Upper lobe of left lung (tissue), 6 donors: Measurements from ENCODE around the gene RAB11FIP4. TPM values are rescaled to one million over a fixed set of nuclear protein-coding genes. Genes with fewer than 3 reads are reported as not detected.

Experiments
- ATAC-seq, 2 donors: fragments of 200-7000 bp; cut with Tn5 transposase; one replicate each; pipeline ENCODE4 v1.9.1; 2022; ENCODE audit warnings: mild to moderate bottlenecking in 2 of 2, moderate library complexity in 2 of 2; ENCODE audit not compliant: low FRiP score in 2 of 2
- DNase-seq, 2 donors: peaks; one replicate each; pipeline ENCODE4 v3.0.0-alpha.2; 2019 to 2020
- H3K27ac ChIP-seq, 4 donors: fragments of 200-600 bp; sonication (generic); one replicate each; pipeline ENCODE4 v1.5.1; 2016 to 2019
- H3K27me3 ChIP-seq, 4 donors: fragments of 200-600 bp; sonication (generic); one replicate each; pipeline ENCODE4 v1.5.1; 2017 to 2019
- H3K36me3 ChIP-seq, 4 donors: fragments of 200-600 bp; sonication (generic); one replicate each; pipeline ENCODE4 v1.5.1; 2016 to 2019
- H3K4me1 ChIP-seq, 4 donors: fragments of 200-600 bp; sonication (generic); one replicate each; pipeline ENCODE4 v1.5.1; 2018 to 2019
- H3K4me3 ChIP-seq, 4 donors: fragments of 200-600 bp; sonication (generic); one replicate each; pipeline ENCODE4 v1.5.1; 2017 to 2019; ENCODE audit warnings: mild to moderate bottlenecking in 2 of 4, moderate library complexity in 1 of 4
- H3K9me3 ChIP-seq, 4 donors: fragments of 200-600 bp; sonication (generic); one replicate each; pipeline ENCODE4 v1.5.1; 2018 to 2019
- EP300 ChIP-seq, 4 donors: sonication (generic); formaldehyde crosslinking; IDR thresholded peaks; one replicate each; pipeline ENCODE4 v1.5.1; 2017; ENCODE audit warnings: antibody characterized with exemption in 4 of 4, control low read depth in 2 of 4
- POLR2A ChIP-seq, 4 donors: fragments of 450-650 bp; IDR thresholded peaks; one replicate each; pipeline ENCODE4 v1.5.1; 2016 to 2017; ENCODE audit warnings: antibody characterized with exemption in 4 of 4, mild to moderate bottlenecking in 2 of 4
- POLR2AphosphoS5 ChIP-seq, 2 donors: sonication (generic); formaldehyde crosslinking; IDR thresholded peaks; one replicate each; pipeline ENCODE4 v1.5.1; 2017; ENCODE audit warnings: antibody characterized with exemption in 2 of 2
- WGBS, 2 donors: methylation state at CpG; one replicate each; pipeline ENCODE4 v1.1.5; 2017 to 2018; 5-methylcytosine and 5-hydroxymethylcytosine counted together
- total RNA-seq, 6 donors: library from RNA; depleted of rRNA in 4 of 6; stranded (reverse); fragments of >200 nt in 4 of 6; gene quantifications; one replicate each; pipeline versions ENCODE4 v1.1.0 to v1.2.1, GENCODE V29; 2016 to 2021
- TF ChIP-seq, protein P1 (sequence below), 6 experiments: fragments of 450-650 bp in 4 of 6; fragments of 200-600 bp in 2 of 6; sonication (generic) in 2 of 6; IDR thresholded peaks; one replicate each; pipeline ENCODE4 v1.5.1; 2016 to 2019; ENCODE audit warnings: antibody characterized with exemption in 6 of 6
- donor health status: DM: no; HTN: no; CAD: no; lungs with moderate emphysema.
- donor health status: DM: no; HTN: yes; CAD: no; lungs with severe emphysema.

RAB11FIP4 gene
- total RNA-seq, 6 donors from 2014 or later = 15.2 to 36.1 (median 23.3) TPM

DNA sequence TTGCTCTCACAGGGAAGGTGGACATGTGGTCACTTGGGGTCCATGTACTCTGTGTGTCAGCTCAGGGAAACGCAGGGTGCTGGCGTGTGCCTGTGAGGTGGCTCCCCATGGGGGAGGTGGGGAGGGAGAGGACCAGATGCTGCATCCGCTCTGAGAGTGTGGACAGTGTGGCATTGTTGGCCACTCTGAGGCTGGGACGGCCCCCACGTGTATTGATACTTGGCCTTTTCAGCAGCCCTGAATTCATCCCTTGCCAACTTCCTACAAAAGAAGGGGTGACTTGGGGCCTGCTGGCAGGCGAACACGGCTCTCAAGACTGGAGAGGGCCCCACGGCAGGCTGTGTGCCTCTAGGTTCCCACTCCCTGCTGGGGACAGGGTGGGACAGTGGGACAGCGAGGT lies 120.1 kb downstream of the RAB11FIP4 start:
- H3K36me3 ChIP-seq = no peaks in the 10 kb centered on the region
- H3K9me3 ChIP-seq = no peaks in the 10 kb centered on the region
- no peak for TF ChIP-seq EP300 (IDR thresholded peaks at IDR 0.05)
- no peak for TF ChIP-seq POLR2A (IDR thresholded peaks at IDR 0.05)
- TF ChIP-seq, protein P1, sequence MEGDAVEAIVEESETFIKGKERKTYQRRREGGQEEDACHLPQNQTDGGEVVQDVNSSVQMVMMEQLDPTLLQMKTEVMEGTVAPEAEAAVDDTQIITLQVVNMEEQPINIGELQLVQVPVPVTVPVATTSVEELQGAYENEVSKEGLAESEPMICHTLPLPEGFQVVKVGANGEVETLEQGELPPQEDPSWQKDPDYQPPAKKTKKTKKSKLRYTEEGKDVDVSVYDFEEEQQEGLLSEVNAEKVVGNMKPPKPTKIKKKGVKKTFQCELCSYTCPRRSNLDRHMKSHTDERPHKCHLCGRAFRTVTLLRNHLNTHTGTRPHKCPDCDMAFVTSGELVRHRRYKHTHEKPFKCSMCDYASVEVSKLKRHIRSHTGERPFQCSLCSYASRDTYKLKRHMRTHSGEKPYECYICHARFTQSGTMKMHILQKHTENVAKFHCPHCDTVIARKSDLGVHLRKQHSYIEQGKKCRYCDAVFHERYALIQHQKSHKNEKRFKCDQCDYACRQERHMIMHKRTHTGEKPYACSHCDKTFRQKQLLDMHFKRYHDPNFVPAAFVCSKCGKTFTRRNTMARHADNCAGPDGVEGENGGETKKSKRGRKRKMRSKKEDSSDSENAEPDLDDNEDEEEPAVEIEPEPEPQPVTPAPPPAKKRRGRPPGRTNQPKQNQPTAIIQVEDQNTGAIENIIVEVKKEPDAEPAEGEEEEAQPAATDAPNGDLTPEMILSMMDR (IDR thresholded peaks at IDR 0.05) = no peak
- no peak for TF ChIP-seq POLR2AphosphoS5 (IDR thresholded peaks at IDR 0.05)
- H3K4me3 ChIP-seq = no peak overlapping the region
- peaks cover 7 to 21% (median 11%) of the 10 kb centered on the region in 4 donors for H3K4me1 ChIP-seq
- 70 to 84% methylated on average over 7 to 9 of the region's 9 CpGs for WGBS, 2 donors
- no peaks in the 10 kb centered on the region for H3K27me3 ChIP-seq
- no peak overlapping the region for H3K27ac ChIP-seq
- no peak for ATAC-seq
- no peak for DNase-seq

DNA sequence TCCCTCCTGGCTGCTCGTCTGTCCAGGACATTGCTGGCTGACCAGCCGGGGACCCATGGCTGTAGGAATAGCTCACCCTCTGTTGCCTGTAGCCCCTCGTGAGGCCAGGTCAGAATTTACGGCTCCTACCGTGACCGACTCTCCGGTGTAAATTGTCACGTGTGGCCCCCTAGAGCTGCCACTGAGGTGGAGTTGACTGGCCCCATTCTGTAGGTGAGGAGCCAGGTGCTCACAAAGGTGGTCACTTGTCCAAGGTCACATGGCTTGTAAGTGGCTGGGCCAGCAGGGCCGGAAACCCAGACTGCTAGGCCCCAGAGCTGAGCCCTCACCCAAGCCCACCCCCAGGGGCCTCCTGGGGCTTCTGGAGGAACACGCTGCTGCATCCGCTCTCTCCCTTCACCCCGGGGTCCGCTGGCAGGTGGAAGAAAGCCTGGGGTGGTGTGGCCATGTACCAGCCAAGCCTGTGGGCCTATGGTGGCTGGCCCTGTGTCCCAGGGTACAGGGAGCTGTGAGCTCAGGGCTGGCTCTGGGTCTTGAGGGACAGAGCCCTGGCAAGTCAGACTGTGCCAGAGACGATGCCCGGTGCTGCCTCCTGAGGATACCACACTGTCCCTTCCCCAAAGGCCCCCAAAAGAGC lies 120.7 kb downstream of the RAB11FIP4 start:
- ATAC-seq = no peak
- Histone ChIP-seq H3K36me3 (no peaks in the 10 kb centered on the region), H3K4me1 (peaks cover 7 to 21% (median 11%) of the 10 kb centered on the region in 4 donors), H3K27ac (no peak overlapping the region), H3K27me3 (no peaks in the 10 kb centered on the region), H3K4me3 (no peak overlapping the region), H3K9me3 (no peaks in the 10 kb centered on the region)
- DNase-seq = no peak
- whole genome bisulfite sequencing, 2 donors = 91 to 100% methylated on average over 7 to 14 of the region's 15 CpGs
- no peak for TF ChIP-seq EP300 (IDR thresholded peaks at IDR 0.05)
- no peak for TF ChIP-seq POLR2AphosphoS5 (IDR thresholded peaks at IDR 0.05)
- no peak for TF ChIP-seq POLR2A (IDR thresholded peaks at IDR 0.05)
- TF ChIP-seq, protein P1 (IDR thresholded peaks at IDR 0.05) = no peak

DNA sequence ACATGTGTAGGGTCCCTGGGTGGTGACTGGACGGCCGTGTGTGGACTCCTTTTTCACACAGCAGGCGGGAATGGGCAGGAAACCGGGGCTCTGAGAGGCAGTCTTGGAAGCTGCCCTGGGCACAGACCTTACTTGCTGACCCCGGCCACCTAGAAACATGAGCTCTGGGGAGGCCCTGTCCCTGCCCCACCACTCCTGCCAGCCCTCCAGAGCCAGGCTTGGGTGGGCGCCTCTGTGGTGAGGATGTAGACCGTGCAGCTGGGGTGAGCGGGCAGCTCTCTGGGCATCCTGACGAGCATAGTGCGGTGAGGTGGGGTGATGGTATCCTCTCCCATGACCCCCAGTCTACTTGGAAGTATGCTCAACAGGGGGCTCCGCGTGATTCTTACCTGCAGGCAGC lies 121.3 kb downstream of the RAB11FIP4 start:
- TF ChIP-seq, protein P1 (IDR thresholded peaks at IDR 0.05) = no peak
- no peak for TF ChIP-seq EP300 (IDR thresholded peaks at IDR 0.05)
- TF ChIP-seq POLR2AphosphoS5 (IDR thresholded peaks at IDR 0.05) = no peak
- TF ChIP-seq POLR2A (IDR thresholded peaks at IDR 0.05) = no peak
- Histone ChIP-seq H3K27me3 (no peaks in the 10 kb centered on the region), H3K36me3 (no peaks in the 10 kb centered on the region), H3K4me3 (no peak overlapping the region), H3K27ac (no peak overlapping the region), H3K9me3 (no peaks in the 10 kb centered on the region), H3K4me1 (peaks cover 7 to 21% (median 11%) of the 10 kb centered on the region in 4 donors)
- WGBS, 2 donors = 95 to 97% methylated on average over 3 to 12 of the region's 12 CpGs
- DNase-seq = no peak
- no peak for ATAC-seq

DNA sequence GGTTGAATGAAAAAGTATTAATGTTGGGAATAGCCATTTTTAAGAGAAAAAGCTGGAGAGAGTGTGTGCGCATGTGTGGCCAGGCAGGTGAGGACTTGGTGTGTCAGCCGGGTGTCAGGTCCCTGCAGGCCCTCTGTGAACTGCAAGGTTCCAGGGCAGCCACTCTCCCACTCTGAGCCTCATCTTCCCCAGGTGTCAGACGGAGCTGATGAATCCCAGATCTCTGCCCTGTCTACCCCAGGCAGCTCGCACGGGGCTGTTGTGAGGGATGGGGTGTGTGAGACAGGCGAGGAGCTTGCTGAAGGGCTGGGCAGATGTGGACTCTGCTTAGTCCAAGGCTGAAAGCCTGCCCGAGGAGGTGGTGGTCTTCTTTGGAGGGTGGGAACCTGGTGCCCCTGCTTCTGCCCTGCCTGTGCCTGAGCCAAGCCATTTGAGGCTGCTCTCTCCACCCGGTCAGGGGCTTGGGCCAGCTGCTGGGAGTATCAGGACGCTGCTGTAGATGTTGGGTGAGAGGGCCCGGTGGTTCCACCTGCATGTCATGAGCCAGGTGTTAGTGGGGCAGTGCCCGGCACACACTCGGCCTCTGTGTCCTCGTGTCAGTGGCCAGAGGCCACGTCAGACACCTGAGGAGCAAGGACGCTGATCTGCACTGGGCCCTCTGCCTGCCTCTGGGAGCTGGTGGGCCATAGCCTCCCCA lies 122.4 kb downstream of the RAB11FIP4 start:
- H3K4me3 ChIP-seq = no peak overlapping the region
- no peak overlapping the region for H3K27ac ChIP-seq
- H3K9me3 ChIP-seq = no peaks in the 10 kb centered on the region
- H3K36me3 ChIP-seq = no peaks in the 10 kb centered on the region
- TF ChIP-seq, protein P1 (IDR thresholded peaks at IDR 0.05) = no peak
- TF ChIP-seq POLR2AphosphoS5 (IDR thresholded peaks at IDR 0.05) = no peak
- ATAC-seq (no peak), DNase-seq (no peak)
- 94% methylated on average over 7 to 11 of the region's 15 CpGs for WGBS, 2 donors
- H3K4me1 ChIP-seq = peaks cover 4 to 13% (median 8%) of the 10 kb centered on the region in 4 donors
- H3K27me3 ChIP-seq = no peaks in the 10 kb centered on the region
